NCI-H1092 (cell line): Measurements from ENCODE around the gene STX18.
A peak's percentile ranks its signal among the peaks of the same experiment; 100 is the strongest.
"Not testable (repeated sequence)": the region's sequence is repeated elsewhere in the genome, so short reads cannot be mapped to it uniquely, and the experiment has no call there.

Source experiments
- DNase-seq: peaks from one replicate; lab custom pipeline; 2025; lab: John Stamatoyannopoulos, UW

STX18 gene

DNA sequence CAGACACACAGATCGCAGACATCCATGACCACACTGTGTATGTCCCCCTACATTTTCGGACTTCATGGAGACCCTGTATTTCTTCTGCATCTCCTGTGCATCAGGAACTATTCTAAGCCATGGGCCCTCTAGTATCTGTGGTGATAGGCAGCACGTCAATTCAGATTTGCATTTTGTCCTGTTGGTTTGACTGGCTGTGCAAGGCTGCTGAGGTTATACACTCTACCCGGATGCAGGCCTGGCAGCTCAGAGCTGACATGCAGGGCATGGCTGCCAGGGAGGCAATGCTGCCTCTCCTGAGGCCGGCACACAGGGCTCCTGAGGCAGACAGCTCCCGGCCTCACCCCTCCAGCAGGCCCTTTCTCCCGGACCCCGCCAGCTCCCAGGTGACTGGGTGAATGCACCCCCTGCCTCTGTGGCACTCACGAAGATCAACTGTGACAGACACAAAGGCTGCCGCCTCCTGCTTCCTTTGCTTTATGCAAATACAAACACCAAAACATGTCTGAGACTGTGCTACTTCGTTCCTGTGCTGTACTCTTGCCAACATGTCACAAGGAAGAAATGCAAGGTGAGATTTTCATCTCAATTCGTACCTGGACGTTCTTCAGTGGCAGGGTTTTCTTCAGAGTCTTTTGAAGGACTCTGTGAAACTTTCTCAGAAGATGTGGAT lies 103.9 kb downstream of the STX18 start:
- DNase-seq, result no peak

DNA sequence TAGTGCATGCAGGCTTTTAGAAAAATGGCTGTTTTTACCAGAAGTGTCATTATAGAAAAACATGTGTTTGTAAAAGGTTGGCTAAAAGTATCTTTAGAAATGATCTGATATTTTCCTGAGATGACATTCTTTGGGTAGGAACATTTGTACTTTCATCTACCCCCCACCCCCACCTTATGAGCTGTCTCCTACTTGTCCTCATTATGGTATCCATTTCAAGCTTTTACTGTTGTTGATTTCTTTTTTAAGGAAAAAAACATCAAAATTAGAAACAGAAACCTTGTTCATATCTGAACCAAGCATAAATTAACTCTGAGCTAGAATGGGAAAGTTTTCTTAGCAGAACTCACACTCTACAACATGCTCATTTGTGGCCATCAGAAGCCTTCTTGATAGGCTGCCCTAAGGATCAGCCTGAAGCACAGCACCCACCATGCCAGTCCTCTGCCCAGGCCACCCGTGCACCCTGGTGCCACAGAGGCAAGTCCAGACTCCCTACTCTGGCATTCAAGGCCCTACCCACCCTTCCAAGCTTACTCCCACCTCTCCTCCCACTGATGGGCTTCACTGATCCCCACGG lies 105.5 kb downstream of the STX18 start:
- DNase-seq, result no peak

DNA sequence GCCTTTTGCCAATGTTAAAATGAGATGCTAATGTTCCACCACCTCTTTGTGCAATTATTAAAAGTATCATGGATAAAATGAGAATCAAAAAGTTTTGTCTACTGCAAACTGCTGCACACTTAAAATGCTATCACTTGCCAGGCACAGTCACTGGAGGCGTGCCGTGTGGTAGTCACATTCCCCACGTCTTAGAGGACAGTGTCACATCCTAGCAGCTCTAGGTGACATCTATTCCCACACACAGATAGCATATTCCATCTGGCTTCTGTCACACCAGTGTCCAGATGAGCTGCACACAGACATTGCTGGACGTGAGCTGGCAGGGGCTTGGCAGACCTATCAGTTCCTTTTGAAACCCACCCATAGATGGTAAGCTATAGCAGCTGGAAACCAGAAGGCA lies 107.9 kb downstream of the STX18 start:
- no peak for DNase-seq

DNA sequence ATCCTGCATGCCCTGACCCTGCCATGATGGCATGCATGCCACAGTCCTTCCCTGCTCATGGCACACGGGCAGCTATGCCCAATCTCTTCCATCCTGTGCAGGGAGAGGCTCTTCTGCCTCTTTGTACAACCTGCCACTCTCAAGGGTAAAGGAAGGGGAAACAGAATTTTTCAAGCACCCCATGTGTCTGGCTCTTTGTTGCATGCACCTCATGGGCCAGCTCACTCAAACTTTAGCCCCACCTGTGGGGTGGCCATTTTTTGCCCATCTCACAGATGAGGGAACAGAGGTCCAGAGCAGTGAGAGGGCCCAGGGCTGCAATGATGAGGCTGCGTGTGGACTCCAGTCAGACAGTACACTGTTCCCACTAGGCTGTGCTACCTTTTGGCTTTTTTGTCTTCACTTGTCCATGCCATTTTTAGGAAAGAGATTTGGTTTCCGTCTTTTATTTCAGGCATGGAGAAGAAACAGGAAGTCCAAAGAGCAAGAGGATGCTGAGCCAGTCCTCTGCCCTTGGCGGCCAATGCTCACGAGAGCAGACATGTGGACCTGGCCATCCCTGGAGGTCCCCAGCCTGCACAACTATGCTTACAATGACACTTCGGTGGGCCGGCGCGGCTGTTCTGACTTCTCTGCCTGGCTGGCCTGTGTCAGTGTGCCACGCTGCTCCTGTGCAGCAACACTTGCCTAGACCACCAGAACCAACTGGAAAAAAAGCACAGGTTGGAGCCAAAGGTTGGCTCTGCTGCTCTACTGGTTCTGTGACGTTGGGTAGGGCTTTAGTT lies 109.3 kb downstream of the STX18 start:
- DNase-seq, result no peak

DNA sequence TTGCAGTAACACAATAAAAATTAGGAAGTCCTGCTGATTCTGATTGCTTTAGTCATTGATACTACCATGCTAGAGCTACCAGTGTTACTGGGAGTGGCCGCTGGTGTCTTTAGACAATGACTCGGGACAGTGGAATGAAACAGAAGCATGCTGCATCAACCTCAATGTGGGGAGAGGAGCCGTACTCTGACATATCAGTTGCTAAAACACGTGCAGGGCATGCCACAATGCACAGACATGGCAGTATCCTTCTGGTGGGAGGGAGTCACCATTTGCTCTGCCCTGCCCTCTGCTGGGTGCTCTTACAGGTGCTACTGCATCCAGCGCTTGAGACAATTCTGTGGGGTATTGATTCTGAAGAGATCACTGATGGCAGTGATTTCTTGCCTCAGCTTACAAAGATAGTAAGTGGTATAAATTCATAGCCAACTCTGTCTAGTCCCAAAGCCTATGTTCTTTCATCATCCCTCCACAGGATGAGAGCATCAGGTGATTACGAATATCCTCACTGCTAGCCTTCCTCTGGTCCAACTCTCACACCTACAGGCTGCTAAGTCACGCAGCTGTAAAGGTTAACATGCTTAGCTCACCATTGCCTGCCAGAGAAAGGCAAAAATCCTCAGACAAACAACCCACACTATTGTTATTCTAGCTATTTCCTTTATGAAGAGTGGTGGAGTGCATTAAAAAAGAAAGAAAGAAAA lies 111.2 kb downstream of the STX18 start:
- no peak for DNase-seq

DNA sequence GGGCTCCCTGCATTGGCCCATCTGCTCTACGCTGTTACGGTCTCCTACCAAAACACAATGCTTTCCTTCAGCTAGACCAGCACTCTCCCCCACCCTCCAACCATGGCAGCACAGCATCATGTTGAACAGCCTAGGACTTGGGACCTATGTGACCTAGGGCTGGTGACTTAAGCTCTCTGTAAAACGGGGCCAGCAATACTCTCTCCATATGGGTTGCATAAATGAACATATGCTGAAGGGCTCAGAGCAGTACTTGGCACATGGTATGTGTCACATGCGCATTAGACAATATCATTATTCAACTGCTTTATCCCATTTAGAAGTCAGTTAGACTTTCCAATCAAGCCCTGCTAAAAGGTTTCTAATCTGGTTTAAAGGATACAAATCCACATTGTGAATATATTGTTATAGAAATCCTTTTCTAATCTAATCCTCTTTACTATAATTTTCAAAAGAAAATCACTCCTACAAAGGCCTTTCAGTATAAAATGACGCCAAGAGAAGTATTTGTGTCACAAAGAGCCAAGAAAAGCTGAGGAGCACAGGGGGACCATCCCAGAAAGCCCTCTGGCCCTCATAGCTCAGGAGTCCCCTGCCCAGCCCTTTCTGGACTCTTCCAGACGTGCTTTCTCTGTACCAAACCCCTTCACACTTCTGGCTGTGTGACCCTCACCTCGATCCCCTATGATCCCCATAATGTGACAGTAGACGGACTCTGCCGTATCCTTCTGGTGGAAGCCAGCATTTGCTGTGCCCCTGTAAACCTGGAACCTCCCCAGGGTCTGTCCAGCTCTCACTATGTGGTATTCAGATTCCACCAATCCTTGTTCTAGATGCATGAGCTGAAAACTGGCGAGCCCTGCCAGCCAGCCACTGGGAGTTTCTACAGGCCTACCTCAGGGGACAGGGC lies 112.6 kb downstream of the STX18 start:
- DNase-seq, result no peak

DNA sequence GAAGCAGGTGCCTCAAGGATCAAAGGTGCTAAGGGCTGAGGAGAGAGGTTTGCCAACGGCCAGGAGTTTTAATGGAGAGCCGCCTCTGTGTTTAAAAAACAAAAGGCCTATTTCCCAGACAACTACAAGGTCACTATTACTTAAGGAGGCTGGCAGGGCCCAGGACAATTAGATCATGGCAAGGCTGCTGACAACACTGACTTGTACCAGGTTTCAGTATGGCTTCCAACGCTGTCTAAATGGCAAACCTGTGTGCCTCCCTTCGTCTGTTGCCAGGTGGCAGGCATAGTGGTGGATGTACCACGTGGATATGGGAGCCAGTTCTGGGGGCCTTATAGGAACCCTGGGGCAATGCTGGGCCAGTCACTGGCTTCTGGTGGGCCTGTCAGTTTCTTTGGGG lies 114.0 kb downstream of the STX18 start:
- no peak for DNase-seq

DNA sequence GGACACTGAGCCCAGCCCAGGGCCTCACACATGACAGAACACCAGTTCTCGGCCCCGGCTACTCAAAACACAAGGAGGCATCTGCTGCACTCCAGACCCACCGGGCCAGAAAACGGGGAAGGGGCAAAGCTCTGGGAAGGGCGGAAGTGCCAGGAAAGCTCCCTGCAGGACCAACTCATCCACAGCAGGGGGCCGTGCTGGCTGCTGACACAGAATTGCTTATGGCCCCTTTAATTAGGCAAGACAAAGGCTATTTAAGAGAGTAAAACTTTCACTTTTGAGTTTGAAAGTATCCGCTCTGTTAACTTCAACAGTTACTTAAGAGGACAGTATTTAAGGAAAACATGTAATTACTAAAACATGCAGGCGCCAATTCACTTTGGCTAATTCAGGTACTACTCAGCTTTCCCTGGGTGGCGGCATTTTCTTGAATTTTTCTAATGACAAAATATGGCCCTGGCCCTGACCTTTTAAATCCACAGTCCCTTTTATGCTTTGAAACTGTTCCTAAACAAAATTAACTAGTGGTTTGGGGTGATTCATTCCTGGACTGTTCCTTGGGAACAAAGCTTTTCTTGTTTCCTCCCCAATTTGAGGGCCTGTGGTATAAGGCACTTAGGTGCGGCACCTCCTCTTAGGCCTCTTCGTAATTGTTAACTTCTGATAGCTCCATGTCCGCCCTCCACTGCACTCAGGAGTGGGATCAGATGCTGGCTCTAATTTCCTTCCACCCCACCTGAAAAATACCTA lies 114.6 kb downstream of the STX18 start:
- DNase-seq, result no peak

DNA sequence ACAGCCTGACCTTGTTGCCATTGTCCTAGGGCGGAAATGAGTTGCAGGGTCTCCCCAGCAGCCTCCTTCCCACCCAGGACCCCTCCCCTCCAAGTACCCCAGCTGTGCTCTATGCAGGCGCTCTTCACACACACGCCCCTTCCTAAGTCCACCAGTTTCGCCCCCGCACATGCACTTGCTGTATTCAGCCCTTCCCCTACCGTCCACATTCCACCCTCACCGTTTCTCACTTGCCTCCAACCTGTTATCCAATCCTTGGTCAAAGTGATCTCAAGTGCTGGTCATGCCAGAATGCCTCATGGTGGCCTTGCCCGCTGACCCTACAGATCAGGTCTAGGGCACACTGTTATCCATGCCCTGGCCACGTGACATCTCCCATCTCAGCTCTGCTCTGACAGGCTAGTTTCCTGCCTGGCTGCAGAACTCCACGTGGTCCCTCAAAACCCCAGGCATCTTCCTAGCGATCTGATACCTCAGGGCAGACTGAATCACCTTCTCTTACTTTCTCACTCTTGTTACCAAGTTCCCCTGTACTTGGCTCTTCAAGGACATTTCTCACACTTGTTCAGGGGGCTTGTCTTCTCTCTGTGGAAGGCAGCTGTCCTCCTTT lies 115.2 kb downstream of the STX18 start:
- DNase-seq, result no peak

DNA sequence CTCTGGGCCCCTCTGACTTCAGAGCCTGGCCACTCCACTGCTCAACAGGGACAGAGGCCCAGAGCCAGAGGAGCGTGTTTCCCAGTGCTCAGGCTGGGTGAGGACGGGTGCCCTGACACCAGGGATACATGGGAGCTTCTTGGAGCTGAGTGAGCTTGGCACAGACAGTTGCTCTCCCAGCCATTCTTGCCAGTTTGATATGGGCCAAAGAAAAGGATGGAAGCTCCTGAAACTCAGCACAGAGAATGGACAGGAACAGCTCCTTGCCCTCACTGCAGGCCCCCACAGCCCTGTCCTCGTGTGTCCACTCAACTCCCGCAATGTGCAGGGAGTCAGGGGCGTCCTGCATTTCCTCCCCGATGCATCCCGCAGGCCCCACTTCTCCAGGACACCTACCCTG lies 116.2 kb downstream of the STX18 start:
- no peak for DNase-seq

DNA sequence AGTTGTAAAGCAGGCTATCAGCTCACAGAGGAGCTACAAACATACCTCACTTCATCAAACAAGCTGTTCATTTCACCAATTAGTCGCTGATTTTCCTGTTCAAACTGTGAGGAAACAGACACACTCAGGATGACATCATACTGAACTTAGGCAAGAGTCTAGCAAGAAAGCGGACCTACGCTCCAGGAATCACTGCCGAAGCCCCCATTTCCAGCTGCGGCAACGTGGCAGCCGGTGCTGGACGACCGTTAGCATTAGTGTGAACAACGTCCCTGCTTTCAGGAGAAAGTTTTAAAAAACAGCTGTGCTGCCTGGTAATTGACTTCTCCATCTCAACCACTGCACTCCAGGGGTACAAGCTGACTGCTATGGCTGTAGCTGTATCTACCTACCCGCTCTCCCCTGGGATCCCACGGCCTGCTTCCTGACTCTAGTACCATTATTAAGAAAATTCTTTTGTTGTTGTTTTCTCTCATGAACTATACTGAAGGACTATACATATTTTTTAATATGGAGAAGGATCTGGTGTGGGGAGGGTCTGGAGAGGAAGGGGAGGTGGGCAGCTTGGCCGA lies 116.6 kb downstream of the STX18 start:
- no peak for DNase-seq

DNA sequence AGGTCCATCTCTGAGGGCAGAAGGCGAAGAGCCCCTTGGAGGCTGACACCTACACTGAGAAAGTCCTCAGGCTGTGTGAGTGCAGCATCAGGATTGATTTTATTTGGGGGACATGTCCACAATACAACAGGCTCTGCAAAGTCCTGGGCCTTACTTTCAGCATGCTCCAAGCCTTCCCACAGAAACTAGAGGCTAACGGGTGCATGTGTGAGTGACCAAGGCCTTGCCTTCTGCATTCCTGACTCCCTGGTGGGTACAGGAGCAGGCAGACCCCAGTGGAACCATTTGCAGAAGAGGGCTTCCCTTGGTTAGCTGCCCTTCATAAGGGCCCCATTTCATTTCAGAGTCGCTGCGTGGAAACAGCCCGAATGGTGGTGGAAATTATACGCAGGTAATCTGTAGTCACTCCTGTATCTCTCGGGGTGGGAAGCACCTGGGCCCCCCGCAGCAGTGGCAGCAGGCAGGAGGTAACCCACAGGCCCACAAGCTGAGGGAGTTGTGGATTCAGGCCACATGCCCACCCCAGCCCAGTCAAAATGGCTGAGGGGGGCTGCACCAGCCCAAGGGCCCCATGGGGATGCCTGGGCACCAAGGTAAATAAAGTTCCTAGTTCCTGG lies 117.2 kb downstream of the STX18 start:
- no peak for DNase-seq

DNA sequence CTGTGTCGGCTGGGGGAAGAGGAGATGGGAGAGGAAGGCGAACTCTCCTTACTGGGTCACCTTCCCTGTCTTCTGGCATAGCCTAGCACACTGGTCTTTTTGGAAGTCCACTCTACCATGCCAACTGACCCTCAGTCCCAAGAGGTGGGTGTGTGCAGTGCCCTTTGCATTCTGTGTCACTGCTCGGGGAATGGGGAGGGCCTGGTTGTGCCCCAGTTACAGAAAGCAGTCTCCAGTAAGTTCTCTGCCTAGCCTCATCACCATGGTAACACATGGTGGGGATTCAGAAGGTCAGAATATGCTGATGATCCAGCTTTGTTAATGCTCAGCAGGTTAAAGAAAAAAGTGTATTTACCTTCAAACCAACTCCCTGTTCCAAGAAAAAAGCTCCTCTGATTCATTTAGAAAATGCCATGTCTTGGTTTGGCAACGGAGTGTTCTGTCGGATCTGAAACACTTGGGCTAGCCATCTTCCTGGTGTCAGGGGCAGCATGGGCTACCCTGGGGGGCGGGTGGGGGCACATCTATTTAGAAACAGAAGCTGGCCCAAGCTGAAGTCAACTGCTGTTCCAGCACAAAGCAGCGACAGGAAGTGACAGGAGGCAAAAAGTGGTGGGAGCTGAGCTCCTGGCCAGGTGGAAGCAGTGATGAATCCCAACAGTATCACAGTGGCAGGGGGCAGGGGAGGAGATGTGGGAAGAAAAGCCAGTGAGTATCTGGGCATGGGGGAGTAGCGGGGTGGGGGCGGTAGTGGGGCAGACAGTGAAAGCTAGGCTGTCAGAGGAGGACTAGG lies 117.9 kb downstream of the STX18 start:
- no peak for DNase-seq

DNA sequence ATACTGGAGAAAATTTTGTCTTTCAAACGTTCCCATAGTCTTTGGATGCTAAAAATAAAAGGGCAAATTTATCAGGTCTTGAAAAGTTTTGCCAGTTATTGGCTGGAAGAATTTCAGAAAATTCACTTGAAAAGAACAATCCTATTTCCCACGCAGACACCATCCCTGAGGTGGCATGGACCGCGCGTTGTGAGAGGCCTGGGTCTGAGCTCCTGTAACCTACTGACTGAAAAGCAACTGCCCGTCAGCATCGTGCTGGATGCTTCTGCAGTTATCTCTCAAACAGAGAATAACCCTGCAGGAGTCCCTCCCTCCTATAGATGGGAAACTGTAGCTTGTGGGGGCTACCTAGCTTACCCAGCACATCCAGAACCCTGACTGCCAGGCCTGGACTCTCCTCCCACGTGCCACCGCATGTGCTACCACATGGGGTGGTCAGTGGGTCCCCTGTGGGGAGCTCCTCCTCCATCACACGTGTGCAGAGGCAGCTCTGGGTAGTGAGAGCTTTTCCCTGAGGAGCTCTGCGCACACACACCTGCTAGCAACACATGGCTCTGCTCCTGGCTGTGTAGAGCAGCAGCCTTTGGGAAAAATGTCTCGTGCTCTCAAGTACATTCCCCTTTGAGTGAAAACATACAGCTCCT lies 118.9 kb downstream of the STX18 start:
- DNase-seq, result peak; percentile 9

DNA sequence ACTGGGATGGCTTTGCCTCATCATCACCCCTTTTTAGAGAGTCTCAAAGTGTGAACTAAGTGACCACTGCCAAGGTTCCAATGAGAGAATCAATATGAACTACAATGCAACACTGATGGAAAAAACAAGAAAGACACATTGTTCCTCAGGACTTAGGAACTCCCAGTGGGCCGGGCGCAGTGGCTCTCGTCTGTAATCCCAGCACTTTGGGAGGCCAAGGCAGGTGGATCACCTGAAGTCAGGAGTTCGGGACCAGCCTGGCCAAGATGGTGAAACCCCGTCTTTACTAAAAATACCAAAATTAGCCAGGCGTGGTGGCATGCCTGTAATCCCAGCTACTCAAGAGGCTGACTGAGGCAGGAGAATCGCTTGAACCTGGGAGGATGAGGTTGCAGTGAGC lies 119.7 kb downstream of the STX18 start:
- not testable (repeated sequence) for DNase-seq

DNA sequence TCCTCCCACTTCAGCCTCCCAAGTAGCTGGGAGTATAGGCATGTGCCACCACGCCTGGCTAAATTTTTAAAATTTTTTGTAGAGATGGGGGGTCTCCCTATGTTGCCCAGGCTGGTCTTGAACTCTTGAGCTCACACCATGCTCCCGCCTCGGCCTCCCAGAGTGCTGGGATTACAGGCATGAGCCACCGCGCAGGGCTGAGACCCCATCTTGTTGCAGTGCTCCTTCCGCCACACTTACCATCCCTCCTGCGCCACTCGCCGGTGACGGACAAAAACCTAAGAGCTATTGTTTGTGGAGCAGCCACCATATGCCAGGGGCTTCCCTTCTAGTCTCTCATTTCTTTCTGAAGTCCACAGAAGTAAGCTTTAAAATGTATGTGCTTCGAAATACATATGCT lies 120.5 kb downstream of the STX18 start:
- DNase-seq, result no peak

DNA sequence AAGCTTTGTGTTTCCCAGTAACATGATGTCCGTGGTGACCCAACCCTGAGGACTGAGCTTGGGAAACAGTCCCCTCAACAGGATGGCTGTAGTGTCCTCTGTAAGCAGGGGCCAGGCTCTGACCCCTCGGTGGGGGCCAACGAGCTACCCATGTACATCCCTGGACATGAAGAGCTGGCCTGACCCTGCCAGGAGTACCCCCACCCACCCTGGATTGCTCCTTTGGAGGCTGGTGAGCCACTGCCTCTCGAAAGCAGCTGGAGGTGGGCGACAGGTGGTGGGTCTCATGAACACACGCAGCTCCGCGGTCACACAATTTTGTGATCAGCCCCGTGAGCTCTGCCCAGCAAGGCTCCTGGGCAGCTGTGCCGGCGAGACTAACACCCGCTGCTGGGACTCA lies 121.4 kb downstream of the STX18 start:
- DNase-seq, result no peak

DNA sequence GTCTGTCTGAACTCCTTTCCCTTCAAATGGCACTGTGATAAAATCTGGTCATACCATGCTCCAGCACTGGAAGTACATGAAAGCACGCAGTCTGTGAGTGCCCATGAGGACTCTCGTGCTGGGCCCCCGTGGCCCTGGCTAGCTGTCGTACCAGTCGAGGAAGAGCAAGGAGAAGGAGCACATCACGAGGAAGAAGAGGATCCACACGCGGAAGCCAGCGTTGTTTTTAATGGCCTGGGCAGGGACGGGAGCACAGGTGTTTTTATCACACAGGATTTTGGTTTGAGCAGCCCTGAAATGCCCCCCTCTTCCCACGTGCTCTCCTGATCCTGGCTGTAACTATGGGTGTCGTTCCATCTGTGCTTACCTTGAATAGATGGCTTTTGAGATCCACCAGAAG lies 122.0 kb downstream of the STX18 start:
- no peak for DNase-seq
